HG02642 (cell line): ENCODE data around the gene ROBO1.

ENCODE experiments used
- ATAC-seq: cut with Tn5 transposase; IDR thresholded peaks from one replicate; pipeline ENCODE4 v1.9.1; 2021; ENCODE audit warnings: mild to moderate bottlenecking; ENCODE audit not compliant: unreplicated experiment, poor library complexity

Gene ROBO1

GRCh38 chr3:79038636-79039035 lies 729.2 kb downstream of the ROBO1 start:
- no peak for ATAC-seq

GRCh38 chr3:79038057-79038456 lies 729.7 kb downstream of the ROBO1 start:
- ATAC-seq = no peak

- peak; percentile 72 for ATAC-seq
Measured at GRCh38 chr3:79032686-79033318, 735.0 kb downstream of the ROBO1 start.

GRCh38 chr3:79030157-79030556 lies 737.6 kb downstream of the ROBO1 start:
- ATAC-seq = no peak

GRCh38 chr3:79028916-79029315 lies 738.9 kb downstream of the ROBO1 start:
- no peak for ATAC-seq

- no peak for ATAC-seq
Measured at GRCh38 chr3:79027593-79027992, 740.2 kb downstream of the ROBO1 start.

GRCh38 chr3:79019924-79020173 lies 747.9 kb downstream of the ROBO1 start:
- ATAC-seq = no peak

- ATAC-seq = peak; percentile 78
Measured at GRCh38 chr3:79019137-79019923, 748.5 kb downstream of the ROBO1 start.

GRCh38 chr3:79018671-79019136 lies 749.1 kb downstream of the ROBO1 start:
- peak; percentile 48 for ATAC-seq

- ATAC-seq = no peak
Measured at GRCh38 chr3:79018265-79018664, 749.5 kb downstream of the ROBO1 start.

- no peak for ATAC-seq
Measured at GRCh38 chr3:79016587-79017376, 751.0 kb downstream of the ROBO1 start.

GRCh38 chr3:79015854-79016253 lies 751.9 kb downstream of the ROBO1 start:
- ATAC-seq = no peak

- no peak for ATAC-seq
Measured at GRCh38 chr3:79012946-79013362, 754.8 kb downstream of the ROBO1 start.

GRCh38 chr3:79012530-79012913 lies 755.3 kb downstream of the ROBO1 start:
- no peak for ATAC-seq

GRCh38 chr3:79011821-79012529 lies 755.8 kb downstream of the ROBO1 start:
- ATAC-seq = no peak

GRCh38 chr3:79009861-79010260 lies 757.9 kb downstream of the ROBO1 start:
- ATAC-seq = no peak

GRCh38 chr3:79006077-79006476 lies 761.7 kb downstream of the ROBO1 start:
- no peak for ATAC-seq

- no peak for ATAC-seq
Measured at GRCh38 chr3:79005084-79005483, 762.7 kb downstream of the ROBO1 start.

GRCh38 chr3:79003994-79004393 lies 763.8 kb downstream of the ROBO1 start:
- ATAC-seq = no peak

- ATAC-seq = no peak
Measured at GRCh38 chr3:79002465-79003372, 765.1 kb downstream of the ROBO1 start.
